Measurements from ENCODE around the gene ADGRG1. TPM values are rescaled to one million over a fixed set of nuclear protein-coding genes. Genes with fewer than 3 reads are reported as not detected.

The ADGRG1 gene
- total RNA-seq, 1 experiment from 2014 or later, result 2.0 TPM

GRCh38 chr16:57665541-57665940 lies 37.1 kb downstream of the ADGRG1 start:
- H3K4me1 Mint-ChIP-seq, result no peaks in the 10 kb centered on the region
- TF ChIP-seq ATF1 (CRISPR knock-in tag; IDR thresholded peaks at IDR 0.05) (no peak), ATF2 (CRISPR knock-in tag; IDR thresholded peaks at IDR 0.05; ENCODE audit: borderline replicate concordance, low read depth) (no peak), OVOL2 (CRISPR knock-in tag; IDR thresholded peaks at IDR 0.05; ENCODE audit: borderline replicate concordance) (no peak), ZNF423 (CRISPR knock-in tag; IDR thresholded peaks at IDR 0.05) (no peak), SMAD3 (CRISPR knock-in tag; IDR thresholded peaks at IDR 0.05; ENCODE audit: borderline replicate concordance) (no peak), TP53 (CRISPR knock-in tag; IDR thresholded peaks at IDR 0.05) (no peak), JUN (CRISPR knock-in tag; IDR thresholded peaks at IDR 0.05) (no peak), GRHL2 (CRISPR knock-in tag; IDR thresholded peaks at IDR 0.05; ENCODE audit: insufficient replicate concordance, severe bottlenecking) (no peak)
- ChIA-PET CTCF (interaction anchor here (2.6 kb wide), 1 partner anchor 74 kb away, joined by 11 read pairs; no protein-coding TSS in a partner anchor), POLR2A (no interaction called here)
- no peaks in the 10 kb centered on the region for H3K27me3 Mint-ChIP-seq (ENCODE audit: low read depth)
- no peak for DNase-seq (ENCODE audit: low spot score)
- no peak for ATAC-seq
- H3K36me3 Mint-ChIP-seq, result no peaks in the 10 kb centered on the region
- H3K9me3 Mint-ChIP-seq, result no peaks in the 10 kb centered on the region
- H3K4me3 Mint-ChIP-seq, result no peak overlapping the region
- no peak overlapping the region for H3K27ac Mint-ChIP-seq

GRCh38 chr16:57666353-57667047 lies 38.1 kb downstream of the ADGRG1 start:
- POLR2A ChIA-PET, result interaction anchor here (1.1 kb wide), 1 partner anchor 69 kb away, joined by 3 read pairs; the partner anchor contains the start of gene KATNB1

GRCh38 chr16:57667048-57667525 lies 38.7 kb downstream of the ADGRG1 start:
- Mint-ChIP-seq H3K4me1 (no peaks in the 10 kb centered on the region), H3K27ac (no peak overlapping the region), H3K4me3 (no peak overlapping the region), H3K9me3 (no peaks in the 10 kb centered on the region), H3K27me3 (ENCODE audit: low read depth) (no peaks in the 10 kb centered on the region), H3K36me3 (no peaks in the 10 kb centered on the region)
- DNase-seq (ENCODE audit: low spot score) (no peak), ATAC-seq (no peak)
- ChIA-PET CTCF (interaction anchor here (0.7 to 3.3 kb wide), 26 partner anchors 8 to 141 kb away, joined by 3 to 24 read pairs (median 4); partner anchors contain the start of genes DRC7 and KATNB1), POLR2A (interaction anchor here (1.1 kb wide), 1 partner anchor 68 kb away, joined by 3 read pairs; the partner anchor contains the start of gene KATNB1)
- TF ChIP-seq ELF4 (CRISPR knock-in tag; IDR thresholded peaks at IDR 0.05; ENCODE audit: low read depth) (no peak), ARID4B (CRISPR knock-in tag; IDR thresholded peaks at IDR 0.05; ENCODE audit: borderline replicate concordance) (no peak), SMAD4 (CRISPR knock-in tag; IDR thresholded peaks at IDR 0.05) (no peak), STAT6 (CRISPR knock-in tag; conservative IDR thresholded peaks at IDR 0.05; ENCODE audit: low read depth) (no peak), ATF1 (CRISPR knock-in tag; IDR thresholded peaks at IDR 0.05) (no peak), ERG (CRISPR knock-in tag; IDR thresholded peaks at IDR 0.05) (no peak), CTCF (IDR thresholded peaks at IDR 0.05) (no peak)

More at GRCh38 chr16:57666353-57667047, 38.1 kb downstream of the ADGRG1 start:
- ATAC-seq (no peak), DNase-seq (ENCODE audit: low spot score) (no peak)
- Mint-ChIP-seq H3K36me3 (no peaks in the 10 kb centered on the region), H3K9me3 (no peaks in the 10 kb centered on the region), H3K27ac (no peak overlapping the region), H3K27me3 (ENCODE audit: low read depth) (no peaks in the 10 kb centered on the region), H3K4me3 (no peak overlapping the region), H3K4me1 (no peaks in the 10 kb centered on the region)
- TF ChIP-seq PREB (CRISPR knock-in tag; IDR thresholded peaks at IDR 0.05; ENCODE audit: borderline replicate concordance), result no peak
- TF ChIP-seq ZNF317 (CRISPR knock-in tag; IDR thresholded peaks at IDR 0.05; ENCODE audit: borderline replicate concordance, low read depth), result peak; percentile 50; the same call in 1 of the 2 replicates
- CTCF ChIA-PET, result interaction anchor here (1.2 to 2.2 kb wide), 3 partner anchors 10 to 90 kb away, joined by 7 to 24 read pairs (median 9); no protein-coding TSS in a partner anchor
